Activated T-cell treated with anti-CD3 and anti-CD28 coated beads, Interleukin-2, amount 50 U/mL, for 24 hours (primary cell): ENCODE measurements around the gene DOCK3.
"Not testable (repeated sequence)": the region's sequence is repeated elsewhere in the genome, so short reads cannot be mapped to it uniquely, and the experiment has no call there.

ENCODE experiments used
- DNase-seq: peaks from one replicate; pipeline ENCODE4 v3.0.0-alpha.2; 2020
- H3K27ac Mint-ChIP-seq: 2 replicates; pipeline ENCODE4 v1.8.0; 2020; ENCODE audit warnings: mild to moderate bottlenecking, mixed read lengths
- H3K27me3 Mint-ChIP-seq: 2 replicates; pipeline ENCODE4 v1.8.0; 2020; ENCODE audit warnings: mixed read lengths
- H3K36me3 Mint-ChIP-seq: 2 replicates; pipeline ENCODE4 v1.8.0; 2020; ENCODE audit warnings: low read depth, mixed read lengths
- H3K4me1 Mint-ChIP-seq: 2 replicates; pipeline ENCODE4 v1.8.0; 2020; ENCODE audit warnings: low read depth, mixed read lengths
- H3K4me3 Mint-ChIP-seq: 2 replicates; pipeline ENCODE4 v1.8.0; 2020; ENCODE audit warnings: mild to moderate bottlenecking, moderate library complexity, mixed read lengths
- H3K9me3 Mint-ChIP-seq: 2 replicates; pipeline ENCODE4 v1.8.0; 2020; ENCODE audit warnings: mixed read lengths

Gene DOCK3

GRCh38 chr3:51176923-51177322 lies 502.2 kb downstream of the DOCK3 start:
- peaks cover 14% of the 10 kb centered on the region for H3K36me3 Mint-ChIP-seq
- peaks cover 19% of the 10 kb centered on the region for H3K9me3 Mint-ChIP-seq
- no peaks in the 10 kb centered on the region for H3K27me3 Mint-ChIP-seq
- no peak overlapping the region for H3K27ac Mint-ChIP-seq
- no peak for DNase-seq
- no peak overlapping the region for H3K4me3 Mint-ChIP-seq
- peaks cover 3% of the 10 kb centered on the region for H3K4me1 Mint-ChIP-seq

GRCh38 chr3:51186446-51186845 lies 511.7 kb downstream of the DOCK3 start:
- not testable (repeated sequence) for H3K4me3 Mint-ChIP-seq

GRCh38 chr3:51190199-51190598 lies 515.5 kb downstream of the DOCK3 start:
- no peak overlapping the region for H3K27ac Mint-ChIP-seq
- no peak overlapping the region for H3K4me3 Mint-ChIP-seq
- H3K9me3 Mint-ChIP-seq, result peaks cover 7% of the 10 kb centered on the region
- no peak for DNase-seq
- H3K27me3 Mint-ChIP-seq, result no peaks in the 10 kb centered on the region
- peaks cover 24% of the 10 kb centered on the region for H3K4me1 Mint-ChIP-seq
- H3K36me3 Mint-ChIP-seq, result no peaks in the 10 kb centered on the region

More at GRCh38 chr3:51186446-51186845, 511.7 kb downstream of the DOCK3 start:
- not testable (repeated sequence) for H3K27me3 Mint-ChIP-seq, H3K36me3 Mint-ChIP-seq, H3K4me1 Mint-ChIP-seq, DNase-seq, H3K9me3 Mint-ChIP-seq, H3K27ac Mint-ChIP-seq

GRCh38 chr3:51190827-51191226 lies 516.1 kb downstream of the DOCK3 start:
- peaks cover 24% of the 10 kb centered on the region for H3K4me1 Mint-ChIP-seq
- H3K9me3 Mint-ChIP-seq, result peaks cover 5% of the 10 kb centered on the region
- no peaks in the 10 kb centered on the region for H3K27me3 Mint-ChIP-seq
- no peak overlapping the region for H3K27ac Mint-ChIP-seq
- no peak overlapping the region for H3K4me3 Mint-ChIP-seq
- no peaks in the 10 kb centered on the region for H3K36me3 Mint-ChIP-seq
- DNase-seq, result no peak

GRCh38 chr3:51191768-51192167 lies 517.0 kb downstream of the DOCK3 start:
- no peak for DNase-seq
- H3K36me3 Mint-ChIP-seq, result no peaks in the 10 kb centered on the region
- no peak overlapping the region for H3K27ac Mint-ChIP-seq

GRCh38 chr3:51198477-51198876 lies 523.8 kb downstream of the DOCK3 start:
- H3K27me3 Mint-ChIP-seq, result no peaks in the 10 kb centered on the region
- H3K36me3 Mint-ChIP-seq, result no peaks in the 10 kb centered on the region
- peaks cover 18% of the 10 kb centered on the region for H3K4me1 Mint-ChIP-seq
- no peak overlapping the region for H3K27ac Mint-ChIP-seq
- no peak for DNase-seq
- H3K4me3 Mint-ChIP-seq, result no peak overlapping the region
- H3K9me3 Mint-ChIP-seq, result peaks cover 5% of the 10 kb centered on the region

More at GRCh38 chr3:51191768-51192167, 517.0 kb downstream of the DOCK3 start:
- peaks cover under 1% of the 10 kb centered on the region for H3K9me3 Mint-ChIP-seq
- no peaks in the 10 kb centered on the region for H3K27me3 Mint-ChIP-seq
- H3K4me1 Mint-ChIP-seq, result peaks cover 24% of the 10 kb centered on the region
- H3K4me3 Mint-ChIP-seq, result no peak overlapping the region

GRCh38 chr3:51199296-51199695 lies 524.6 kb downstream of the DOCK3 start:
- H3K27ac Mint-ChIP-seq, DNase-seq, H3K9me3 Mint-ChIP-seq, H3K4me3 Mint-ChIP-seq, H3K36me3 Mint-ChIP-seq, H3K27me3 Mint-ChIP-seq: not testable (repeated sequence)
- peaks cover 15% of the 10 kb centered on the region for H3K4me1 Mint-ChIP-seq

- H3K36me3 Mint-ChIP-seq, result peaks cover 3% of the 10 kb centered on the region
- H3K4me3 Mint-ChIP-seq, result no peak overlapping the region
- no peaks in the 10 kb centered on the region for H3K27me3 Mint-ChIP-seq
- H3K27ac Mint-ChIP-seq, result no peak overlapping the region
- H3K4me1 Mint-ChIP-seq, result no peaks in the 10 kb centered on the region
- H3K9me3 Mint-ChIP-seq, result no peaks in the 10 kb centered on the region
- DNase-seq, result no peak
Measured at GRCh38 chr3:51216291-51216690, 541.6 kb downstream of the DOCK3 start.

GRCh38 chr3:51221959-51222358 lies 547.2 kb downstream of the DOCK3 start:
- Mint-ChIP-seq H3K27ac (no peak overlapping the region), H3K27me3 (no peaks in the 10 kb centered on the region), H3K4me3 (no peak overlapping the region), H3K36me3 (no peaks in the 10 kb centered on the region), H3K4me1 (peaks cover 2% of the 10 kb centered on the region), H3K9me3 (no peaks in the 10 kb centered on the region)
- no peak for DNase-seq

- no peak overlapping the region for H3K27ac Mint-ChIP-seq
- peaks cover 2% of the 10 kb centered on the region for H3K4me1 Mint-ChIP-seq
- no peak overlapping the region for H3K4me3 Mint-ChIP-seq
- no peaks in the 10 kb centered on the region for H3K36me3 Mint-ChIP-seq
- no peaks in the 10 kb centered on the region for H3K27me3 Mint-ChIP-seq
- no peak for DNase-seq
- no peaks in the 10 kb centered on the region for H3K9me3 Mint-ChIP-seq
Measured at GRCh38 chr3:51224283-51224682, 549.6 kb downstream of the DOCK3 start.

- Mint-ChIP-seq H3K27ac (no peak overlapping the region), H3K27me3 (no peaks in the 10 kb centered on the region), H3K4me3 (no peak overlapping the region), H3K4me1 (peaks cover 2% of the 10 kb centered on the region), H3K9me3 (no peaks in the 10 kb centered on the region), H3K36me3 (no peaks in the 10 kb centered on the region)
- no peak for DNase-seq
Measured at GRCh38 chr3:51224843-51225242, 550.1 kb downstream of the DOCK3 start.

GRCh38 chr3:51242939-51243338 lies 568.2 kb downstream of the DOCK3 start:
- Mint-ChIP-seq H3K27me3 (no peaks in the 10 kb centered on the region), H3K4me3 (no peak overlapping the region), H3K9me3 (peaks cover 2% of the 10 kb centered on the region), H3K36me3 (peaks cover 5% of the 10 kb centered on the region), H3K27ac (no peak overlapping the region), H3K4me1 (no peaks in the 10 kb centered on the region)
- no peak for DNase-seq

GRCh38 chr3:51243924-51244323 lies 569.2 kb downstream of the DOCK3 start:
- no peak for DNase-seq
- H3K9me3 Mint-ChIP-seq, result no peaks in the 10 kb centered on the region
- peaks cover 2% of the 10 kb centered on the region for H3K36me3 Mint-ChIP-seq
- no peaks in the 10 kb centered on the region for H3K4me1 Mint-ChIP-seq
- H3K27ac Mint-ChIP-seq, result no peak overlapping the region
- no peaks in the 10 kb centered on the region for H3K27me3 Mint-ChIP-seq
- no peak overlapping the region for H3K4me3 Mint-ChIP-seq

GRCh38 chr3:51245867-51246266 lies 571.1 kb downstream of the DOCK3 start:
- no peaks in the 10 kb centered on the region for H3K9me3 Mint-ChIP-seq
- H3K36me3 Mint-ChIP-seq, result peaks cover 2% of the 10 kb centered on the region
- H3K27ac Mint-ChIP-seq, result no peak overlapping the region
- no peaks in the 10 kb centered on the region for H3K4me1 Mint-ChIP-seq
- no peaks in the 10 kb centered on the region for H3K27me3 Mint-ChIP-seq
- H3K4me3 Mint-ChIP-seq, result no peak overlapping the region
- no peak for DNase-seq

- no peaks in the 10 kb centered on the region for H3K4me1 Mint-ChIP-seq
- DNase-seq, result no peak
- H3K36me3 Mint-ChIP-seq, result peaks cover 2% of the 10 kb centered on the region
- no peak overlapping the region for H3K27ac Mint-ChIP-seq
- H3K9me3 Mint-ChIP-seq, result peaks cover 5% of the 10 kb centered on the region
- no peak overlapping the region for H3K4me3 Mint-ChIP-seq
- no peaks in the 10 kb centered on the region for H3K27me3 Mint-ChIP-seq
Measured at GRCh38 chr3:51257870-51258269, 583.1 kb downstream of the DOCK3 start.

GRCh38 chr3:51264166-51264565 lies 589.4 kb downstream of the DOCK3 start:
- DNase-seq, H3K27me3 Mint-ChIP-seq, H3K4me3 Mint-ChIP-seq, H3K4me1 Mint-ChIP-seq, H3K9me3 Mint-ChIP-seq, H3K27ac Mint-ChIP-seq, H3K36me3 Mint-ChIP-seq: not testable (repeated sequence)
